ENCODE results near the gene IQCE.

- TF ChIP-seq, protein P1, sequence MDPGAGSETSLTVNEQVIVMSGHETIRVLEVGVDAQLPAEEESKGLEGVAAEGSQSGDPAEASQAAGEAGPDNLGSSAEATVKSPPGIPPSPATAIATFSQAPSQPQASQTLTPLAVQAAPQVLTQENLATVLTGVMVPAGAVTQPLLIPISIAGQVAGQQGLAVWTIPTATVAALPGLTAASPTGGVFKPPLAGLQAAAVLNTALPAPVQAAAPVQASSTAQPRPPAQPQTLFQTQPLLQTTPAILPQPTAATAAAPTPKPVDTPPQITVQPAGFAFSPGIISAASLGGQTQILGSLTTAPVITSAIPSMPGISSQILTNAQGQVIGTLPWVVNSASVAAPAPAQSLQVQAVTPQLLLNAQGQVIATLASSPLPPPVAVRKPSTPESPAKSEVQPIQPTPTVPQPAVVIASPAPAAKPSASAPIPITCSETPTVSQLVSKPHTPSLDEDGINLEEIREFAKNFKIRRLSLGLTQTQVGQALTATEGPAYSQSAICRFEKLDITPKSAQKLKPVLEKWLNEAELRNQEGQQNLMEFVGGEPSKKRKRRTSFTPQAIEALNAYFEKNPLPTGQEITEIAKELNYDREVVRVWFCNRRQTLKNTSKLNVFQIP (CRISPR knock-in tag; IDR thresholded peaks at IDR 0.05; ENCODE audit: borderline replicate concordance, low read depth): no peak
- TF ChIP-seq OSR1 (CRISPR knock-in tag; IDR thresholded peaks at IDR 0.05) (no peak), ESRRG (CRISPR knock-in tag; IDR thresholded peaks at IDR 0.05) (no peak), SNAI2 (CRISPR knock-in tag; IDR thresholded peaks at IDR 0.05) (no peak), ARNTL (CRISPR knock-in tag; IDR thresholded peaks at IDR 0.05; ENCODE audit: borderline replicate concordance, low read depth) (no peak)
- TF ChIP-seq, protein P2, sequence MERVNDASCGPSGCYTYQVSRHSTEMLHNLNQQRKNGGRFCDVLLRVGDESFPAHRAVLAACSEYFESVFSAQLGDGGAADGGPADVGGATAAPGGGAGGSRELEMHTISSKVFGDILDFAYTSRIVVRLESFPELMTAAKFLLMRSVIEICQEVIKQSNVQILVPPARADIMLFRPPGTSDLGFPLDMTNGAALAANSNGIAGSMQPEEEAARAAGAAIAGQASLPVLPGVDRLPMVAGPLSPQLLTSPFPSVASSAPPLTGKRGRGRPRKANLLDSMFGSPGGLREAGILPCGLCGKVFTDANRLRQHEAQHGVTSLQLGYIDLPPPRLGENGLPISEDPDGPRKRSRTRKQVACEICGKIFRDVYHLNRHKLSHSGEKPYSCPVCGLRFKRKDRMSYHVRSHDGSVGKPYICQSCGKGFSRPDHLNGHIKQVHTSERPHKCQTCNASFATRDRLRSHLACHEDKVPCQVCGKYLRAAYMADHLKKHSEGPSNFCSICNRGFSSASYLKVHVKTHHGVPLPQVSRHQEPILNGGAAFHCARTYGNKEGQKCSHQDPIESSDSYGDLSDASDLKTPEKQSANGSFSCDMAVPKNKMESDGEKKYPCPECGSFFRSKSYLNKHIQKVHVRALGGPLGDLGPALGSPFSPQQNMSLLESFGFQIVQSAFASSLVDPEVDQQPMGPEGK (CRISPR knock-in tag; IDR thresholded peaks at IDR 0.05; ENCODE audit: borderline replicate concordance): no peak
Observed at GRCh38 chr7:2587778-2588177, 29.0 kb downstream of the IQCE start.
